Spinal cord (tissue), 10 donors: ENCODE data around the gene SPINK13. TPM values are rescaled to one million over a fixed set of nuclear protein-coding genes. Genes with fewer than 3 reads are reported as not detected.

Experiments
- DNase-seq, 6 donors: peaks; one replicate each; pipeline versions ENCODE4 v3.0.0 to v3.0.0-alpha.2; 2013 to 2015; ENCODE audit warnings: low spot score in 6 of 6, low read depth in 4 of 6
- H3K27ac ChIP-seq: one replicate; pipeline ENCODE4 v1.5.1; 2013; ENCODE audit warnings: low read depth, low read length, control low read depth
- H3K27me3 ChIP-seq: one replicate; pipeline ENCODE4 v1.6.1; 2013; ENCODE audit warnings: low read length; ENCODE audit not compliant: control insufficient read depth, insufficient read depth
- H3K36me3 ChIP-seq: one replicate; pipeline ENCODE4 v1.6.1; 2013; ENCODE audit warnings: low read length; ENCODE audit not compliant: control insufficient read depth, insufficient read depth
- H3K4me1 ChIP-seq: one replicate; pipeline ENCODE4 v1.6.1; 2013; ENCODE audit warnings: low read length; ENCODE audit not compliant: control insufficient read depth, insufficient read depth
- H3K4me3 ChIP-seq: one replicate; pipeline ENCODE4 v1.5.1; 2013; ENCODE audit warnings: low read depth, low read length, control low read depth
- H3K9me3 ChIP-seq: one replicate; pipeline ENCODE4 v1.6.1; 2013; ENCODE audit warnings: low read length; ENCODE audit not compliant: control insufficient read depth, insufficient read depth
- WGBS: methylation state at CpG from one replicate; pipeline ENCODE4 v1.1.5; 2013; ENCODE audit warnings: missing lambda C conversion rate; ENCODE audit not compliant: insufficient coverage; 5-methylcytosine and 5-hydroxymethylcytosine counted together
- long read RNA-seq, 4 donors: transcript quantifications; one replicate each; lab custom pipeline, GENCODE V29; 2026
- polyA plus RNA-seq, 2 donors: library from polyadenylated mRNA; unstranded; fragments of 120-200 nt; gene quantifications; one replicate each; pipeline ENCODE4 v1.2.1, GENCODE V29; 2013; ENCODE audit not compliant: insufficient read length in 2 of 2
- total RNA-seq, 2 donors: library from RNA; depleted of rRNA in 1 of 2; stranded (reverse); fragments of 120-200 nt in 1 of 2; fragments of >200 nt in 1 of 2; gene quantifications; one replicate each; pipeline versions ENCODE4 v1.2.3 to v1.2.4, GENCODE V29; 2013 to 2014
- donor health status: healthy.

Gene SPINK13
- total RNA-seq = not detected
- polyA plus RNA-seq = 1 to 10 TPM in 1 of 2 donors, under 1 TPM in 1; 0.30 to 1.6 TPM
- long read RNA-seq, donor 1 = 0 reads
- long read RNA-seq, donor 2 = 0 reads
- long read RNA-seq, donor 3 = 0 reads
- long read RNA-seq, donor 4 = 0 reads

- DNase-seq = no peak
- no peaks in the 10 kb centered on the region for H3K4me1 ChIP-seq
- 80% methylated on average over 4 of the region's 4 CpGs for WGBS
- H3K4me3 ChIP-seq = no peak within 1 kb of the TSS
- no peaks in the 10 kb centered on the region for H3K27me3 ChIP-seq
- H3K27ac ChIP-seq = no peak within 1 kb of the TSS
- no peaks in the 10 kb centered on the region for H3K9me3 ChIP-seq
- no peaks in the 10 kb centered on the region for H3K36me3 ChIP-seq
Measured at GRCh38 chr5:148268566-148268965, at the start of gene SPINK13. TSS of gene SPINK13 (plus strand) at chr5:148268794. CDS start at chr5:148270073, 1,279 bp downstream.

- H3K27me3 ChIP-seq = no peaks in the 10 kb centered on the region
- no peaks in the 10 kb centered on the region for H3K4me1 ChIP-seq
- 67% methylated on average over 1 of the region's 6 CpGs for whole genome bisulfite sequencing
- H3K36me3 ChIP-seq = no peaks in the 10 kb centered on the region
- no peak for DNase-seq
- H3K9me3 ChIP-seq = no peaks in the 10 kb centered on the region
- no peak overlapping the region for H3K27ac ChIP-seq
- H3K4me3 ChIP-seq = no peak overlapping the region
Measured at GRCh38 chr5:148221508-148221907, 47.1 kb upstream of the SPINK13 start.

GRCh38 chr5:148224117-148224742, 44.4 kb upstream of the SPINK13 start:
- H3K27ac ChIP-seq = no peak overlapping the region
- no peaks in the 10 kb centered on the region for H3K4me1 ChIP-seq
- no peaks in the 10 kb centered on the region for H3K36me3 ChIP-seq
- H3K9me3 ChIP-seq = no peaks in the 10 kb centered on the region
- DNase-seq = no peak
- WGBS = no CpG with 5 or more reads among the region's 2 CpGs
- no peak overlapping the region for H3K4me3 ChIP-seq
- no peaks in the 10 kb centered on the region for H3K27me3 ChIP-seq

GRCh38 chr5:148228392-148228984, 40.1 kb upstream of the SPINK13 start:
- WGBS = no CpG with 5 or more reads among the region's 3 CpGs
- no peaks in the 10 kb centered on the region for H3K9me3 ChIP-seq
- no peak overlapping the region for H3K27ac ChIP-seq
- DNase-seq = no peak
- no peaks in the 10 kb centered on the region for H3K36me3 ChIP-seq
- no peaks in the 10 kb centered on the region for H3K27me3 ChIP-seq
- no peaks in the 10 kb centered on the region for H3K4me1 ChIP-seq
- no peak overlapping the region for H3K4me3 ChIP-seq

- H3K27ac ChIP-seq = no peak overlapping the region
- DNase-seq = no peak
Measured at GRCh38 chr5:148229840-148230239, 38.8 kb upstream of the SPINK13 start.

GRCh38 chr5:148230240-148230639, 38.4 kb upstream of the SPINK13 start:
- Histone ChIP-seq H3K36me3 (no peaks in the 10 kb centered on the region), H3K9me3 (no peaks in the 10 kb centered on the region), H3K4me3 (no peak overlapping the region), H3K27ac (no peak overlapping the region), H3K27me3 (no peaks in the 10 kb centered on the region), H3K4me1 (no peaks in the 10 kb centered on the region)
- 97% methylated on average over 3 of the region's 7 CpGs for WGBS
- DNase-seq = no peak

More at GRCh38 chr5:148229840-148230239, 38.8 kb upstream of the SPINK13 start:
- Histone ChIP-seq H3K27me3 (no peaks in the 10 kb centered on the region), H3K4me1 (no peaks in the 10 kb centered on the region), H3K4me3 (no peak overlapping the region), H3K9me3 (no peaks in the 10 kb centered on the region), H3K36me3 (no peaks in the 10 kb centered on the region)

GRCh38 chr5:148237785-148238417, 30.7 kb upstream of the SPINK13 start:
- Histone ChIP-seq H3K4me3 (no peak overlapping the region), H3K4me1 (no peaks in the 10 kb centered on the region), H3K27ac (no peak overlapping the region), H3K27me3 (no peaks in the 10 kb centered on the region), H3K36me3 (no peaks in the 10 kb centered on the region), H3K9me3 (no peaks in the 10 kb centered on the region)
- DNase-seq = peak in 1 of 6 donors; percentile 18
- WGBS = no CpG with 5 or more reads among the region's 4 CpGs

- no CpG with 5 or more reads among the region's 2 CpGs for WGBS
- no peak for DNase-seq
- H3K27me3 ChIP-seq = no peaks in the 10 kb centered on the region
Measured at GRCh38 chr5:148238418-148238794, 30.2 kb upstream of the SPINK13 start, which contains the start of gene MARCOL. TSS of gene MARCOL (plus strand) at chr5:148238525. CDS start at chr5:148238598, 73 bp downstream.

GRCh38 chr5:148248894-148249293, 19.7 kb upstream of the SPINK13 start:
- Histone ChIP-seq H3K27me3 (no peaks in the 10 kb centered on the region), H3K4me1 (no peaks in the 10 kb centered on the region), H3K27ac (no peak overlapping the region), H3K4me3 (no peak overlapping the region), H3K36me3 (no peaks in the 10 kb centered on the region), H3K9me3 (no peaks in the 10 kb centered on the region)
- WGBS = no CpG with 5 or more reads among the region's 2 CpGs
- DNase-seq = no peak

More at GRCh38 chr5:148238418-148238794, 30.2 kb upstream of the SPINK13 start, which contains the start of gene MARCOL:
- Histone ChIP-seq H3K36me3 (no peaks in the 10 kb centered on the region), H3K27ac (no peak within 1 kb of the TSS), H3K4me3 (no peak within 1 kb of the TSS), H3K9me3 (no peaks in the 10 kb centered on the region), H3K4me1 (no peaks in the 10 kb centered on the region)
